NCI-H1092 (cell line): ENCODE results near the gene TWNK.
A peak's percentile ranks its signal among the peaks of the same experiment; 100 is the strongest.

ENCODE experiments used
- DNase-seq: peaks from one replicate; lab custom pipeline; 2025; lab: John Stamatoyannopoulos, UW

Gene TWNK

DNA sequence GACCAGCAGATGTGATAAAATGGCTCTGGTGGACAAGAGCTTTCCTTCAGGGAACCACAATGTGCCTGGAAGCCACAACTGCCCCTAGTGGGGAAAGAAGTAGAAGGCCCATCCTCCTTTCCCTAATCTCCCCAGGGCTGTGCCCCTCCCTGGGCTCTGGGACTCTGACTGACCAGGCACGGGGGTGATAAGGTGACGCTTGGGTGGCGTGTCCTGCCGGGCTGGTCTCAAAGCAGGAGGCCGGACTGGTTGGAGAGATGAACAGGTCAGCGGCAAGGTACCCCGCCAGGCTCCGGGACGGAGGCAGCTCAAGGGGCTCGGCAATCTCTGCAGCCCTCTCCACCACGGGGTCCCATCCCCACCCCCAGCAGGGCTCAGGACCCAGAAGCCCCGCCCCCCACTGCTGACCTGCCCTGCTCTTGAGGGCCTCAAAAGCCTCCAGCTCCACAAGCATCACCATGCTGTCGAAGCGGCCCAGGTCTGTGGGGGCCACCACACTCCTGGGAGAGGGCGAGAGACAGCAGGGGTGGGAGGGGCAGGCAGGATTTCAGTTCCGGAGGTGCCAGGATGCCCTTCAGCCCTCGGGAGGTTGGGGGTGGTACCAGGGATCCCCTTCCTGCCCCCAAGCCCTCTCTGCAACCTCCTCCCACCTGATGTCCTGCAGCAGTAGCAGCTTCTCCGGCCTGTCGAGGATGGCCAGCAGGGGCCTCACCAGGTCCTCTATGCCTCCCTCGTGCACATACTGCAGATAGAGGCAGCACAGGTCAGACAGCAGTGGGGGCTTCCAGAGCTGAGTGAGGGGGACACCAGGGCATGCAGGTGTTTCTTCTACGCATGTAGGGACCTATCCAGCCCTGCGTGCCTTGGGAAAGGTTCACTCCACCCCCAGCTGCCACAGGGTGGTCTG lies 24.4 kb downstream of the TWNK start:
- DNase-seq, result no peak

DNA sequence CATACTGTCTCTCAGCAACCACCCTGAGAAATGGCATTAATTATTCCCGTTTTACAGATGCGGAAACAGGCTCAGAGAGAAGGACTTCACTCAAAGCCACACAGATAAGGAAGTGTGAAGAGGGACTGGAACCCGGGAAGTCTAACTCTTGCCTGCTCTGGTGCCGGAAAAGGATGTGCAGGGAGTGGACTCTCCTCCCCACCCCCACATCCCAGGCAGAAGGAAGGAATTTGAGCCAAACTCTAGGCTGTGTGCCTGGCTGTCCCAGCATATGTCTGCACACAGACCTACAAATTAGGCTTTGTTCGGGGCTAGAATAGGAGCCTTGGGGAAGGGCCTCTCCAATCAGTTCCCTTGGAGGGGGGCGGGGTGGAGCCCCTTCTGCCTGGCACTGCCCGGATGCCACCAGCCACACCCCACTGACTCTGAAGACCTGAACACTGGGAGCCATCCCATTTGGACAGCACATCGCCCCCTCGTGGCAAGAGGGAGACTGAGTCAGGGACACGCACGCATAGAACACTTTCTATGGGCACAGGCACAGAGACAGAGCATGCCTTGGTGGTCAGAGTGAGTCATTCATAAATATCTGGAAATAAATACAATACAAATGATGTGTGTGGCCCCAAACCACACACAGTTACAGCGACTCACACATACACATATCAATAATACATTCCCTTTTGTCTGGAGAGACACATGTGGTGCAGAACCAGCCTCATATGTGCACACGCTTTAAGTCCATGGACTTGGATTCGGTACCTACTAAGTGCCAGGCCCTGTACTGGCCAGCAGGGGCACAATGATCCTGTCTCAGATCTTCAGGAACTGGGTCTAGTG lies 25.4 kb downstream of the TWNK start:
- DNase-seq, result peak; percentile 72

DNA sequence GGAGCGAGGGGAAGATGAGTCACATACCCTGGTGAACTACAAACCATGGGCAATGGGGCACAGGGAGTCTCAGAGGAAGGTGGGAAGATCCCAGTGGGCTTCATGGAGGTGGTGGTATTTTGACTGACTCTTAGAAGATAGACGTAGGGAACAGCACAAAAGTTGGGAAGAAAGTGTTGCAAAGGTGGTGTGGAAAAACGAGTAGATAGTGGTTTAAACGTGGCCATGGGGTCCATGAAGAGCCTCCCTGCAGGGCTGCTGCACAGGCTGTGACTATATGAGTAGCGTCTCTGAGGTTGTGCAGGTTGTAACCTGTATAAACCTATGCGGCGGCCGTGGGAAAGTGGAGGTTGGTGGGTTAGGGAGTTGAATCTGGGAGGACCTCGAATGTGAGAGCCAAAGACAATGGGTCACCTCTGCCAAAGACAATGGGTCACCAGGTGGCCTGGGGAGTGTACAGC lies 26.1 kb downstream of the TWNK start:
- no peak for DNase-seq

DNA sequence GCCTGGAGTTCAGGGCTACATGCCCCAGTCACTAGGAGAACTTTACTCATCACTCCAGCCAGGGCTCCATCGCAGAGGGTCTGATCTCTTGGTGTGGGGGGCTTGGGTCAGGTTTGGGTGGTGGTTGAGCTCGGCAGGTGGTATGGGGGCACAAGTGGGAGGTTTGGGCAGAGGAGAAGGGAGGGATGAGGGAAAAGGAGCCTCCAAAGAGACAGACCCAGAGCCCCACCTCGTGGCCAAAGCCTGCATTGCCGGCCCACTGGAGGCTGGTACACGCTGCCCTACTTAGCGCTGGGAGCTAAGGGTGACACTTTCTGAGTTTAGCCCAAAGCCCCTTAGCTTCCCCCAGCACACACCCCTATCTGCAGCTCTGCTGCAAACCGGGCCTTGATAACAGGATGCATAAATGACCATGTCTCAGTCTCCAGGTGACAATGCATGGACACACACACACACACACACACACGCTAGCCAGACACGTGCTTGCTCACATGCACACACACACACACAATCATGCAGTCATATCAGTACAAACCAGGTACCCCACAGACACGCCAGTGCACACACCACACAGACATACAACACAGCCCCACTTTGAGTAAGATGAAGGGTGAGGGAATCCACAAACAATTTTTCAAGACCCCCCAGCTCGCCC lies 27.0 kb downstream of the TWNK start:
- no peak for DNase-seq

DNA sequence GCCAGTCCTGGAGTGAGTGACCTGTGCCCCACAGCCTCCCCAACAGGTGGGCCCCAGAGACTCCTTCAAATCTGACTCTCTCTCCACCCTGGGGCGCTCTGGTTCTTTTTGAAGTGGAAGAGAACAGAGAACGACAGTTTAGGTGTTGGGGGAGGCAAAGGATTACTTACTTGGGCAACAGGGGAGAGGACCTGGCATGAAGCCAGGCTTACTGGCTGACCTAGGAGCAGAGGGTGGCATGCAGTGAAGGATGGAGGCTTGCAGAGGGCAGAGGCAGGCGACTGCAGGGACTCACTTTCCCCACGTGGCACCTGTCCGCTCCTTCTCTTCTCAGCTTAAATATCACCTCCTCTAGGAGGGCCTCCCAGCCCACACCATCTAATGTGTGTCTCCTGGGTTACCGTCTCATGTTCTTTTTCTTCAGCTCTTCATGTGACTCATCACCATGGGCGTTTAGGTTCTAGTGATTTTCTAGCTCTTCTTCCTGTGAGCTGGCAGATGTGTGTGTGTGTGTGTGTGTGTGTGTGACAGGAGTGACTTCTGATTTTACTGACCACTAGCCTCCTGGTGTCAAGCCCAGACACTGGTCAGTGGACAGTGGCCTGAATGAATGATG lies 27.7 kb downstream of the TWNK start:
- no peak for DNase-seq

DNA sequence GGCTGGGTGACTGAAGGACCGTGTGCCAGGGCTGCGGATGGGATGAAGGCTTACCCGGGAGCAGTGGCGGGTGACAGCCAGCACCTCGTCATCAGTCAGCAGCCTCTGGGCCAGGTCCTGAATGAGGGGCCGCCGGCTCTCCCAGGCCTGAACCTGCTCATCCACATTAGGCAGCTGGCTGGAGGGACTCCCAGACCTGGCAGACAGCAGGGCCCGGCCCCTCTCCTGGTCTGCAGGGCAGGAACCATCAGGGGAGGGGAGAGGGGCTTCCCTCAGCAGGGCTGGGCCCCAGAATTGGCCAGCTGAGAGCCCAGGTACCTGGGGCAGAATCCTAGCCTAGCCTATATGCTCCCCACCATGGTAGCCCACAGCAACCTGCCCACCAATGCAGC lies 28.2 kb downstream of the TWNK start:
- no peak for DNase-seq

DNA sequence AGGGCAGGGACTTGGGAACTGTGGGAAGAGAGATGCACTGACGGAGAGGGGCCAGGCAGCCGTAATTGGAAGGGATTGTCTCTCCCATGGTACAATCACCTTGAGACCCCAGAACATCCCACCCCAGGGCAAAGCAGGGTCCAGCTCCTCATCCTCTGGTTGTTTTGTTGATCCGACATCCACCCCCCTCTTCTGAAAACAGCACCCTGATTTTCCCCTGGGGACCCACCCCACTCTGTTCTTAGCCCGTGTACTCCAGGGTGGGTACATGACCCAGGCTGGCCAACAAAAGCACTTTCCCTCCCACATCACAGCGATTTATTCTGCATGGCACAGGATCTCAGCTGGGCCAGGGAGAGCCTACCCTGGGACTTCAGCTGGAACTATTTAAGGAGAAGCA lies 29.5 kb downstream of the TWNK start:
- DNase-seq, result no peak

DNA sequence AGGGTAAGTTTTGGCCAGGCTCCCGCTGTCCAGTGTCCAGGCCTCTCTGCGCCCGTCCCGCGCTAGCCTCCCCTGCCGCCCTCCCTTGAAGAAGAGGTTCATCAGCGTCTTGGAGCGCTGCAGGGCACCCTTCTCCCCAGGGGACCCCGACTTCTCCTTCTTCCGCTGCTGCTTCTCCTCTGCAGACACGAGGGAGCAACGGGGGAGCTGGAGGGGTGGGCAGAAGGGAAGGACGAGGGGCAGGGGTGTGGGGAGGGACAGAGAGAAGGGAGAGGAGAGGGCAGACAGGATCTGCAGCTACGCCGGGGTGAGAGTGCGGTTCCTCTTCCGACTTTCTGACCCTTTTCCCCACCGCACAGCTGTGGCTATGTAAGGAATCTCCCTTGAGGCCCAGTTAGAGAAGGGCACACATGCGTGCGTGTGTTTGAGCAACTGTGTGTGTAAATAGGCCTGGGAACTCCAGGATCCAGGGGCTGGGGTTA lies 30.8 kb downstream of the TWNK start:
- DNase-seq, result no peak

DNA sequence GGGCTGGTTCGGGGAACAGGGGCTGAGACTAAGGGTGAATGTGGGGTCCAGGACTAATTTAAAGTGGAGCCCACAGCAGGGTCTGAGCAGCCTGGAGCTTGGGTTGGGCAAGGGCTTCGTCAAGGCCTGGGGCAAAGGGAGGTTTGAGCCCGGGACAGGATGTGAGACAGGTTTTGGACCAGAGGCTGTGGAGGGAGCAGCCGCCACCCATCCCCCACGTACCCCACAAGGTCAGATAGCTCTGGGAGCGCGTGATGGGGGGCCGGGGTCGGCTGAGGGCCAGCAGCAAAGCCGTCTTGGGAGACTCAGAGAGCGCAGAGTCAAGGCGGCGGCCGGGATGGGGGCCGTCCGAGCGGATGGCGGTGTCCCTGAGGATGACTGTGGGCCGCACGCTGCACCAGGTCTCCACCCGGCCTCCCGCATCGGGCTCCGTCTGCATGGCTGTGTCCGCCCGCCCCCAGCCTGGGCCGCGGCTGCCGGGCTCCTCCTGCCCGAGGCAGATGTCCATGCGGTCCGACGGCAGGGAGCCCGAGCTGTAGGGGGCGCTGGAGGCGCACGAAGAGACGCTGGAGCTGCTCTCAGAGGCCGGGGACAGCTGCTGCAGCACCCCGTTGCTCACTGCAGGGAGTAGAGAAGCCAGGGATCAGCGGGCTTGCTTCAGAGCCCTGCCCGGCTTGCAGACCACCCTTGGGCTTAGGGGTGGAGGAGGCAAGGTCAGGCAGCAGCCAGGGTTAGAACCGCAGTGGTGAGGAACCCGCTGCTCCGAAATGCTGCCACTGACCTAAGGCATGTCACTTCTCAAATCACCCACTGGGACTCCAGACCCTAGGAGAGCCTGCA lies 31.5 kb downstream of the TWNK start:
- DNase-seq, result peak; percentile 35

DNA sequence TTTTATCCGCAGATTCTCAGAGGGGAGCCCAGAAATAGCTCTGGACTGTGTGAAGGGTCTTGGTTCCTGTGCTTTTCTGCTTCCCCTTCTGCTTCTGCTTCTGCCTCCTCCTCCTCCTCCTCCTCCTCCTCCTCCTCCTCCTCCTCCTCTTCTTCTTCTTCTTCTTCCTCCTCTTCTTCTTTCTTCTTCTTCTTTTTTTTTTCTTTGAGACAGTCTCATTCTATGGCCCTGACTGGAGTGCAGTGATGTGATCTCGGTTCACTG lies 32.0 kb downstream of the TWNK start:
- no peak for DNase-seq

DNA sequence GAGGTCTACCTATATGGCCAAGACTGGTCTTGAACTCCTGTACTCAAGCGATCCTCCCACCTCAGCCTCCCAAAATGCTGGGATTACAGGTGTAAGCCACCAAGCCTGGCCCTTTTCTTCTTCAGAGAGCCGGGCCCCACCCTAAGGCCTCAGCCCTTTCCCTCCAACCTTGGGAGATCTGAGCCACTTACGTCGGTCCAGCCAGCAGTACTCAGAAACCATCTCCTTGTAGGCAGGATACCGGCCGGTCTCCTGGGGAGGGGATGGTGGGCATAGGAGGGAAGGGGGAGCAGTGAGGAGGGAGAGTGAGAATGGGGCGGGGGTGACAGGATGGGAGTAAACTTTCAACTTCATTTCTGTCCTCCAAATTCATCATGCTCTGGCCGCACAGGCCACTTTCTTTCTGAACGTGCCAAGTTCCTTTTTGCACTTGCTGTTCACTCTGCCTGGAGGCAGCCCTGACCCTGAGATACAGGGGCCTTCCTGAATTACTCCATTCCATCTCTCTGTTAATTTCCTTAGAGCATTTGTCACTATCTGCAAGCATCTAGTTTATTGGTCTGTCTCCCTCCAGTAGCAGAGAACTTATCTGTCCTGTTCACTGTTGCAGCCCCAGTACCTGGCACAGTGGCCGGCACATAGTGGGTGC lies 33.2 kb downstream of the TWNK start:
- no peak for DNase-seq

DNA sequence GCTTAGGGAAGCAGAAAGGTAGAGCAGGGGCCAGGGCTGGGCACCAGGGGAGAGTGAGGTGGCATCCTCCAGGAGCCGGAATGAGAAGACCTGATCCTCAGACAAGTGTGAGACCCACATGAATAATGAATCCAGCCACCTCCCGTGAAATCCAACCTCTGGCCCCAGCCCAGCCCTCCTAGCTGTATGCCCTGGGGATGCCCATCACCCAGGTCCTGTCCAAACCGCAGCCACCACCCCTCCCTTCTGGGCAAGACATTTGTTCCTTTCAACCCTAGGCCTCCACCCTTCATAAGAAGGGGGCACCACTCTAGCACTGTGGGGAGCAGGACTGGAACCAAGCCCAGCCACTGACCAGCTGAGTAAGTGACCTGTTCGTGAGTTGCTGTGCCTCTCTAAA lies 33.9 kb downstream of the TWNK start:
- no peak for DNase-seq

DNA sequence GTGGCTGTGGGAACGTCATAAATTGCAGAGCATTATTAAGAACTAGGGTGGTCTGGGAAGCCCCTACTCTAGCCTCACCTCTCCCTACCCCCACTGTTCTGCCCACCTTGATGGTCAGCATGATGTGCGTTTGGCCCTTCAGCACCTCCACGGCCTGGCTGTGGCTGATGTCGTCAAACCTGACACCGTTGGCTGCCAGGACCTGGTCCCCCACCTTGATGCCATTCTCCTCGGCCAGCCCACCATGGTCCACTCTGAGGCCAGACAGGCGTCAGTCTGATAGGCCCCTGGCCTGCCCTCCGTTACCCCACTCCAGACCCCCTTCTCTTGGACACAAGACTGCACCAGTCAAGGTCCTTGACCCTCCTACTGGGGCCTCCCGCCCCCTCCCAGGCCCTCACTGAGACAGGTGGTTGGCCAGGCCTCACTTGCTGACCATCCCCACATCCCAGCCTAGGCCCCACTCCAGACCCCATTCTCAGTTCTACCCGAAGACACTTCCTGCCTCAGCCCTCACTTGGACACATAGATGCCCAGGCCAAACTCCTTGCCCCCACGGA lies 34.4 kb downstream of the TWNK start:
- no peak for DNase-seq

DNA sequence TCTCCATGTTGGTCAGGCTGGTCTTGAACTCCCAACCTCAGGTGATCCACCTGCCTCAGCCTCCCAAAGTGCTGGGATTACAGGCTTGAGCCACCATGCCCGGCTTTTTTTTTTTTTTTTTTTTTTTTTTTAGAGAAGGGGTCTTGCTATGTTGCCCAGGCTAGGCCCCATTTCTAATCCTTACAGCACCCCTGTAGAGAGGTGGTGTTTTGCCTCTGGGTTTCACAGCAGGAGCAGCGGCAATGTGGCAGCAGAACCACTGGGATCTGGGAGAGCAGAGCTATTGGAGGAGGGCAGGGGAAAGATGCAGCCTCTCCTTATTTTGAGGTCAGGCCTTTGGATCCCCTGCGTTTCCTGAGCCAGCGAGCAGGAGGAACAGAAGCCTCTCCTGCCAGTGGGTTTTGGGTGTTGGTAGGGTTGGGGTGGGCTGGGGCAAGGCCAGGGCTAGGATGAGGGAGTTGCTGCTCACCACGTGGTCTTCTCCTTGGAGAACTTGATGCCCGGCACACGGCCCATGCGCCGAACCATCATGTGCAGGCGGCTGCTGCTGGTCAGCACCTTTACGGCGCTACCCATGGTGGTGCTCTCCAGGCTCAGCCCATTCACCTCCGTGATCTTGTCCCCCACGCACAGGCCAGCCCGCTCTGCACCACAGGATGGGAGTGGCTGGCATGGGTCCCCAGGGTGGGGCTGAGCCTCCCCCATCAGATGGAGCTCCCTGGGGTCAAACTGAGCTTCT lies 35.8 kb downstream of the TWNK start:
- DNase-seq, result no peak

DNA sequence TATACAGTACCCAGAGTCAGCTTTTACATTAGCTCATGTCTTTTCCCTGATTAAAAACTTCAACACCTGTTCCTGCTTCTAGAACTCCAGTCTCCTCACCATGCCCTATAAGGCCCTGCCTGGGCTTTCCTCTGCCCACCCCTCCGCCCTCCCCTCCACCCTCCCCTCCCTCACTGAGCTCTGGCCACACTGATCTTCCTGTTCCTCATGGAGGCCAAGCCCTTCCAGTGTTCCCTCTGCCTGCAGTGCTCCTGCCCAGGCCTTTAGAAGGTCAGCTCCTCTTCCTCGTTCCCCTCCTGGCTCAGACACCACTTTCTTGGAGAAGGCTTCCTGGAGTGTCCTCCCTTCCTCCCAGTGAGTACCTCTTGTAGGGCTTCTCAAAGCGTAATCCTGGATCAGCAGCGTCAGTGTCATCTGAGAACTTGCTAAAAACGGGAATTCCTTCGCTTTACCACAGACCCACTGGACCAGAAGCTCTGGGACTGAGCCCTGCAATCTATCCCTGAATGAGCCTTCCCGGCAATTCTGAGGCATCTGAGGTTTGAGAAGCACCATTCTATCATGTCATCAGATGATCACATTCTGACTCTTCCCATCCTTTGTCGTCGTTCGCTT lies 39.9 kb downstream of the TWNK start:
- DNase-seq, result no peak

DNA sequence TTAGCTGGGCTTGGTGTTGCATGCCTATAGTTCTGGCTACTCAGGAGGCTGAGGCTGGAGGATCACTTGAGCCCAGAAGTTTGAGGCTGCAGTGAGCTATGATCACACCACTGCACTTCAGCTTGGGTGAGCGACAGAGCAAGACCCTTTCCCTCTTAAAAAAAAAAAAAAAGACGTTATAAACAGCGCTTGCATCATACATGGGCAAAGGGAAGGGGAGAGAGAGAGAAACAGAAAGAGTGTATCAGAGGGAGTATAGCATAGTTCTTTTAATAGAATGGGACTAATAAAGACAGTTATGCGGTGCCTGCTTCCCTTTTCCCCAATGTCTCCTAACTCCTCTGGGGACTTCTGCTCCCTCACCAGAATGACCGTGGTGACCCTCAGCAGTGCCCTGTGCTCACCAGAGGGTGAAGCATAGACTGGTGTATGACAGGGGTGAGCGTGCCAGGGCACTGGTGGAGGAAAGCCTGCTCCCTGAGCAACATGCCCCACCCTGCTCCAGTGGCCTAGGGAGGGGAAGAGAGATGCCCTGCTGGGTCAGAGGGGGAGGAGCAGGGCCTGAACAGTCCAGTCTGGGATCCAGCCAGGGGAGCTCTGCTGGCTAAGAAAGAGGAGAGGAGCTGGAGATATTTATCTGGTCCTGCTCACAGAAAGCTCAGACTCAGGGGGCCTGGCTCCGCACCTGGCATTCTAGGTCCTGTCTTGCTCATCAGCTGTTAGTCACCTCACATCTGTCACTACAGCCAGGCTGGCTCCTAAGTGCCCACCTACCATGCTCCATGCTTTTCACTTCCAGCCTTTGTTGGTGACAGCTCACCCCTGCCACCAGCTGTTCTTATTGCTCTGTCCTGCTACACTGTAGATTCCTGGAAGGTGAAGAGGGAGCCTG lies 41.3 kb downstream of the TWNK start:
- DNase-seq, result no peak

DNA sequence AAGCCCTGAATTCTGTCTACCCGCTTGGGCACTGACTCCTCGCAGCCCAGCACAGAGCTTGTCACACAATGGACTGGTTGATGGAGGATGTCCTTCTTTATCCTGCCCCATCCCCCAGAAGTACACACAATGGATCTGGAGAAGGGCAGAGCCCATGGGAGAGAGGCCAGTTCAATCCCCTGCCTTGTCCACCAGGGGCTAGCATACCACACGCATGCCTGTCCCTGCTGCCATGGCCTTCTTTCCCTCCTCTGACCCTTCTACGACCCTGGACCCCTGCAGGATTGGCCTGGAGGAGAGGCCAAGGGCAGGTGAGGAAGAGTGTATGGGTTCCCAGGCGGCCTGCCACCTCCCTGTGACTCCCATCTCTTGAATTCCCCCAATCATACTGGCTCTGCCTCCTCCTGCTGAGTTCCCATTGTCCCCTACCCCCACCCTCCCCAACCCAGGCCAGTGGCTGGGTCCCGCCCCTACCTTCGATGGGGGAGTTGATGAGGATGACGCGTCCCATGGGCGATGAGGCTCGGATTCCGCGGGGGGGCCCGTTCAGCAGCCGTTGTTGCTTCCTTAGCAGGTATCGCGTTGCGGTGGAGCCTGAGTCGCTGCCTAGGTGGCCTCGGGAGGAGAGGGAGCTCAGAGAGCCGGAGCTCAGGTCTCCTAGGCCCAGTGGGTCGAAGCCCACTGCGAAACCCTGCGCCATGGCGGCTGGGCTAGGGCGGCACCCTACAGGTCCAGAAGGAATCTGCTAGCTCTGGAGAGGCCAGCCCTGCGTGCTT lies 42.4 kb downstream of the TWNK start:
- no peak for DNase-seq
